ENCODE data around the gene TMEM53. TPM values are rescaled to one million over a fixed set of nuclear protein-coding genes. Genes with fewer than 3 reads are reported as not detected.
A peak's percentile ranks its signal among the peaks of the same experiment; 100 is the strongest.

Gene TMEM53
- polyA plus RNA-seq, 2 donors = 3.5 to 5.0 TPM

GRCh38 chr1:44663417-44663816 is 10.9 kb downstream of the TMEM53 start:
- WGBS, 2 donors = 91 to 96% methylated on average over 5 of the region's 5 CpGs

GRCh38 chr1:44662683-44663030 is 11.6 kb downstream of the TMEM53 start:
- 76 to 80% methylated on average over 5 of the region's 5 CpGs for WGBS, 2 donors

More at GRCh38 chr1:44663417-44663816, 10.9 kb downstream of the TMEM53 start:
- Histone ChIP-seq H3K4me1 (ENCODE audit: control insufficient read depth in 2 of 2, insufficient read depth in 2 of 2, low read length in 1 of 2) (no peaks in the 10 kb centered on the region), H3K27me3 (ENCODE audit: control insufficient read depth in 1 of 2, insufficient read depth in 2 of 2, low read length in 2 of 2) (no peaks in the 10 kb centered on the region), H3K4me3 (ENCODE audit: low read depth in 1 of 2, low read length in 2 of 2) (no peak overlapping the region), H3K27ac (ENCODE audit: low read depth in 2 of 2, low read length in 1 of 2) (no peak overlapping the region), H3K36me3 (ENCODE audit: control insufficient read depth in 2 of 2, insufficient read depth in 2 of 2, low read length in 1 of 2) (no peaks in the 10 kb centered on the region), H3K9me3 (ENCODE audit: control insufficient read depth in 2 of 2, insufficient read depth in 1 of 2, low read depth in 1 of 2, low read length in 1 of 2) (no peaks in the 10 kb centered on the region)

GRCh38 chr1:44661781-44662682 is 12.2 kb downstream of the TMEM53 start:
- H3K4me3 ChIP-seq (ENCODE audit: low read depth in 1 of 2, low read length in 2 of 2) = no peak overlapping the region
- H3K4me1 ChIP-seq (ENCODE audit: control insufficient read depth in 2 of 2, insufficient read depth in 2 of 2, low read length in 1 of 2) = no peaks in the 10 kb centered on the region
- no peak overlapping the region for H3K27ac ChIP-seq (ENCODE audit: low read depth in 2 of 2, low read length in 1 of 2)
- 65 to 84% methylated on average over 15 of the region's 15 CpGs for WGBS, 2 donors
- H3K36me3 ChIP-seq (ENCODE audit: control insufficient read depth in 2 of 2, insufficient read depth in 2 of 2, low read length in 1 of 2) = no peaks in the 10 kb centered on the region
- no peaks in the 10 kb centered on the region for H3K9me3 ChIP-seq (ENCODE audit: control insufficient read depth in 2 of 2, insufficient read depth in 1 of 2, low read depth in 1 of 2, low read length in 1 of 2)
- no peaks in the 10 kb centered on the region for H3K27me3 ChIP-seq (ENCODE audit: control insufficient read depth in 1 of 2, insufficient read depth in 2 of 2, low read length in 2 of 2)

More at GRCh38 chr1:44662683-44663030, 11.6 kb downstream of the TMEM53 start:
- H3K4me3 ChIP-seq (ENCODE audit: low read depth in 1 of 2, low read length in 2 of 2) = no peak overlapping the region
- H3K27me3 ChIP-seq (ENCODE audit: control insufficient read depth in 1 of 2, insufficient read depth in 2 of 2, low read length in 2 of 2) = no peaks in the 10 kb centered on the region
- no peaks in the 10 kb centered on the region for H3K36me3 ChIP-seq (ENCODE audit: control insufficient read depth in 2 of 2, insufficient read depth in 2 of 2, low read length in 1 of 2)
- no peak overlapping the region for H3K27ac ChIP-seq (ENCODE audit: low read depth in 2 of 2, low read length in 1 of 2)
- no peaks in the 10 kb centered on the region for H3K9me3 ChIP-seq (ENCODE audit: control insufficient read depth in 2 of 2, insufficient read depth in 1 of 2, low read depth in 1 of 2, low read length in 1 of 2)
- no peaks in the 10 kb centered on the region for H3K4me1 ChIP-seq (ENCODE audit: control insufficient read depth in 2 of 2, insufficient read depth in 2 of 2, low read length in 1 of 2)

- no peak overlapping the region for H3K27ac ChIP-seq (ENCODE audit: low read depth in 2 of 2, low read length in 1 of 2)
- no peak overlapping the region for H3K4me3 ChIP-seq (ENCODE audit: low read depth in 1 of 2, low read length in 2 of 2)
- no peaks in the 10 kb centered on the region for H3K4me1 ChIP-seq (ENCODE audit: control insufficient read depth in 2 of 2, insufficient read depth in 2 of 2, low read length in 1 of 2)
- WGBS, 2 donors = 23 to 44% methylated on average over 9 of the region's 9 CpGs
- H3K36me3 ChIP-seq (ENCODE audit: control insufficient read depth in 2 of 2, insufficient read depth in 2 of 2, low read length in 1 of 2) = no peaks in the 10 kb centered on the region
- no peaks in the 10 kb centered on the region for H3K27me3 ChIP-seq (ENCODE audit: control insufficient read depth in 1 of 2, insufficient read depth in 2 of 2, low read length in 2 of 2)
- H3K9me3 ChIP-seq (ENCODE audit: control insufficient read depth in 2 of 2, insufficient read depth in 1 of 2, low read depth in 1 of 2, low read length in 1 of 2) = no peaks in the 10 kb centered on the region
Measured at GRCh38 chr1:44660176-44660575, 14.1 kb downstream of the TMEM53 start.

GRCh38 chr1:44659566-44659965 is 14.7 kb downstream of the TMEM53 start:
- Histone ChIP-seq H3K4me1 (ENCODE audit: control insufficient read depth in 2 of 2, insufficient read depth in 2 of 2, low read length in 1 of 2) (no peaks in the 10 kb centered on the region), H3K36me3 (ENCODE audit: control insufficient read depth in 2 of 2, insufficient read depth in 2 of 2, low read length in 1 of 2) (peaks cover 0 to under 1% of the 10 kb centered on the region in 2 donors), H3K9me3 (ENCODE audit: control insufficient read depth in 2 of 2, insufficient read depth in 1 of 2, low read depth in 1 of 2, low read length in 1 of 2) (no peaks in the 10 kb centered on the region), H3K27ac (ENCODE audit: low read depth in 2 of 2, low read length in 1 of 2) (no peak overlapping the region), H3K4me3 (ENCODE audit: low read depth in 1 of 2, low read length in 2 of 2) (no peak overlapping the region), H3K27me3 (ENCODE audit: control insufficient read depth in 1 of 2, insufficient read depth in 2 of 2, low read length in 2 of 2) (no peaks in the 10 kb centered on the region)
- 93 to 98% methylated on average over 4 of the region's 4 CpGs for WGBS, 2 donors

- Histone ChIP-seq H3K4me1 (ENCODE audit: control insufficient read depth in 2 of 2, insufficient read depth in 2 of 2, low read length in 1 of 2) (no peaks in the 10 kb centered on the region), H3K9me3 (ENCODE audit: control insufficient read depth in 2 of 2, insufficient read depth in 1 of 2, low read depth in 1 of 2, low read length in 1 of 2) (no peaks in the 10 kb centered on the region), H3K27ac (ENCODE audit: low read depth in 2 of 2, low read length in 1 of 2) (no peak overlapping the region), H3K4me3 (ENCODE audit: low read depth in 1 of 2, low read length in 2 of 2) (no peak overlapping the region), H3K27me3 (ENCODE audit: control insufficient read depth in 1 of 2, insufficient read depth in 2 of 2, low read length in 2 of 2) (no peaks in the 10 kb centered on the region), H3K36me3 (ENCODE audit: control insufficient read depth in 2 of 2, insufficient read depth in 2 of 2, low read length in 1 of 2) (peaks cover 4 to 7% of the 10 kb centered on the region in 2 donors)
- 69 to 76% methylated on average over 5 of the region's 5 CpGs for WGBS, 2 donors
Measured at GRCh38 chr1:44655609-44656008, 18.7 kb downstream of the TMEM53 start.

GRCh38 chr1:44654621-44655187 is 19.6 kb downstream of the TMEM53 start:
- Histone ChIP-seq H3K9me3 (ENCODE audit: control insufficient read depth in 2 of 2, insufficient read depth in 1 of 2, low read depth in 1 of 2, low read length in 1 of 2) (no peaks in the 10 kb centered on the region), H3K36me3 (ENCODE audit: control insufficient read depth in 2 of 2, insufficient read depth in 2 of 2, low read length in 1 of 2) (peaks cover 13 to 16% of the 10 kb centered on the region in 2 donors), H3K27me3 (ENCODE audit: control insufficient read depth in 1 of 2, insufficient read depth in 2 of 2, low read length in 2 of 2) (no peaks in the 10 kb centered on the region), H3K4me1 (ENCODE audit: control insufficient read depth in 2 of 2, insufficient read depth in 2 of 2, low read length in 1 of 2) (no peaks in the 10 kb centered on the region), H3K27ac (ENCODE audit: low read depth in 2 of 2, low read length in 1 of 2) (no peak overlapping the region), H3K4me3 (ENCODE audit: low read depth in 1 of 2, low read length in 2 of 2) (no peak overlapping the region)
- 93 to 94% methylated on average over 34 to 35 of the region's 35 CpGs for WGBS, 2 donors

- H3K4me3 ChIP-seq (ENCODE audit: low read depth in 1 of 2, low read length in 2 of 2) = no peak overlapping the region
- H3K27me3 ChIP-seq (ENCODE audit: control insufficient read depth in 1 of 2, insufficient read depth in 2 of 2, low read length in 2 of 2) = no peaks in the 10 kb centered on the region
- 62 to 63% methylated on average over 11 of the region's 11 CpGs for WGBS, 2 donors
- H3K9me3 ChIP-seq (ENCODE audit: control insufficient read depth in 2 of 2, insufficient read depth in 1 of 2, low read depth in 1 of 2, low read length in 1 of 2) = no peaks in the 10 kb centered on the region
- H3K27ac ChIP-seq (ENCODE audit: low read depth in 2 of 2, low read length in 1 of 2) = no peak overlapping the region
- H3K36me3 ChIP-seq (ENCODE audit: control insufficient read depth in 2 of 2, insufficient read depth in 2 of 2, low read length in 1 of 2) = peaks cover 15 to 28% of the 10 kb centered on the region in 2 donors
- H3K4me1 ChIP-seq (ENCODE audit: control insufficient read depth in 2 of 2, insufficient read depth in 2 of 2, low read length in 1 of 2) = no peaks in the 10 kb centered on the region
Measured at GRCh38 chr1:44653107-44653964, 20.9 kb downstream of the TMEM53 start.

- 45 to 47% methylated on average over 7 of the region's 7 CpGs for whole genome bisulfite sequencing, 2 donors
- H3K4me3 ChIP-seq (ENCODE audit: low read depth in 1 of 2, low read length in 2 of 2) = no peak overlapping the region
- no peaks in the 10 kb centered on the region for H3K27me3 ChIP-seq (ENCODE audit: control insufficient read depth in 1 of 2, insufficient read depth in 2 of 2, low read length in 2 of 2)
- no peaks in the 10 kb centered on the region for H3K4me1 ChIP-seq (ENCODE audit: control insufficient read depth in 2 of 2, insufficient read depth in 2 of 2, low read length in 1 of 2)
- peaks cover 15 to 31% of the 10 kb centered on the region in 2 donors for H3K36me3 ChIP-seq (ENCODE audit: control insufficient read depth in 2 of 2, insufficient read depth in 2 of 2, low read length in 1 of 2)
- peak overlapping the region in 1 of 2 donors; percentile 44 for H3K27ac ChIP-seq (ENCODE audit: low read depth in 2 of 2, low read length in 1 of 2)
- no peaks in the 10 kb centered on the region for H3K9me3 ChIP-seq (ENCODE audit: control insufficient read depth in 2 of 2, insufficient read depth in 1 of 2, low read depth in 1 of 2, low read length in 1 of 2)
Measured at GRCh38 chr1:44652445-44653106, 21.7 kb downstream of the TMEM53 start.
